Stimulated activated CD8-positive, alpha-beta memory T cell treated with anti-CD3 and anti-CD28 coated beads, Interleukin-4, amount 100 ng/mL, for 48 hours (primary cell): ENCODE measurements around the gene IL17RE.

ENCODE experiments used
- DNase-seq: peaks from one replicate; pipeline ENCODE4 v3.0.0-alpha.2; 2020

IL17RE gene

GRCh38 chr3:9909221-9910013, 6.8 kb downstream of the IL17RE start:
- no peak for DNase-seq

GRCh38 chr3:9911863-9912262, 9.2 kb downstream of the IL17RE start:
- no peak for DNase-seq

- DNase-seq = no peak
Measured at GRCh38 chr3:9912294-9912935, 9.8 kb downstream of the IL17RE start.

- DNase-seq = no peak
Measured at GRCh38 chr3:9913601-9914000, 11.0 kb downstream of the IL17RE start.

- no peak for DNase-seq
Measured at GRCh38 chr3:9914011-9914410, 11.4 kb downstream of the IL17RE start.

- no peak for DNase-seq
Measured at GRCh38 chr3:9914559-9915253, 12.1 kb downstream of the IL17RE start.

- DNase-seq = peak; percentile 57
Measured at GRCh38 chr3:9915254-9916141, 12.8 kb downstream of the IL17RE start.

GRCh38 chr3:9916346-9916733, 13.7 kb downstream of the IL17RE start:
- no peak for DNase-seq

GRCh38 chr3:9916734-9917680, 14.4 kb downstream of the IL17RE start, which contains the start of gene IL17RC:
Gene IL17RC (plus strand): TSS chr3:9917098. CDS start chr3:9917316, 218 bp downstream.
- peak; percentile 62 for DNase-seq

GRCh38 chr3:9917820-9918219, 15.2 kb downstream of the IL17RE start:
- DNase-seq = no peak

GRCh38 chr3:9918261-9919038, 15.8 kb downstream of the IL17RE start:
- DNase-seq = no peak

- DNase-seq = no peak
Measured at GRCh38 chr3:9928158-9928557, 25.5 kb downstream of the IL17RE start.

- no peak for DNase-seq
Measured at GRCh38 chr3:9930804-9931418, 28.3 kb downstream of the IL17RE start.

GRCh38 chr3:9932535-9932842, 29.8 kb downstream of the IL17RE start:
- no peak for DNase-seq

- DNase-seq = peak; percentile 91
Measured at GRCh38 chr3:9932843-9933560, 30.4 kb downstream of the IL17RE start.

GRCh38 chr3:9933561-9934234, 31.1 kb downstream of the IL17RE start, which contains the start of gene CRELD1:
Gene CRELD1 (plus strand): TSS chr3:9933834. CDS start chr3:9934439, 605 bp downstream.
- DNase-seq = peak; percentile 98

GRCh38 chr3:9934235-9934621, 31.6 kb downstream of the IL17RE start:
- DNase-seq = no peak

GRCh38 chr3:9934993-9935392, 32.3 kb downstream of the IL17RE start:
- DNase-seq = no peak

- DNase-seq = no peak
Measured at GRCh38 chr3:9935966-9936510, 33.4 kb downstream of the IL17RE start.
